GM12874 (cell line): Measurements from ENCODE around the gene TLR7.

ENCODE experiments used
- CTCF ChIP-seq: IDR thresholded peaks from 2 replicates; pipeline ENCODE4 v1.5.1; 2011; ENCODE audit warnings: low read depth, mild to moderate bottlenecking, control low read depth, low read length, moderate library complexity; ENCODE audit not compliant: insufficient read depth

Gene TLR7

GRCh38 chrX:12890467-12890866, 23.6 kb downstream of the TLR7 start:
- TF ChIP-seq CTCF: no peak

- no peak for TF ChIP-seq CTCF
Measured at GRCh38 chrX:12891171-12891570, 24.3 kb downstream of the TLR7 start.

- TF ChIP-seq CTCF: no peak
Measured at GRCh38 chrX:12891915-12892506, 25.1 kb downstream of the TLR7 start.

GRCh38 chrX:12892716-12893115, 25.8 kb downstream of the TLR7 start:
- TF ChIP-seq CTCF: no peak

- peak; percentile 57 for TF ChIP-seq CTCF
Measured at GRCh38 chrX:12894074-12895030, 27.5 kb downstream of the TLR7 start.

- TF ChIP-seq CTCF: no peak
Measured at GRCh38 chrX:12895866-12896265, 29.0 kb downstream of the TLR7 start.

- no peak for TF ChIP-seq CTCF
Measured at GRCh38 chrX:12896935-12897334, 30.1 kb downstream of the TLR7 start.
